Keratinocyte (primary cell): ENCODE measurements around the gene CAPN2. TPM values are rescaled to one million over a fixed set of nuclear protein-coding genes. Genes with fewer than 3 reads are reported as not detected.

Experiments used
- DNase-seq: peaks from one replicate; pipeline ENCODE4 v3.0.0-alpha.2; 2011; ENCODE audit warnings: low read depth, missing footprints, low spot score
- FAIRE-seq: peaks from 2 replicates; lab custom pipeline; 2011; peaks lifted over from hg19 to GRCh38; lab: Jason Lieb, UNC
- H2AFZ ChIP-seq: 2 replicates; pipeline ENCODE4 v1.6.0; 2012; ENCODE audit warnings: low read length, control low read depth, inconsistent platforms; ENCODE audit not compliant: control insufficient read depth
- H3K27ac ChIP-seq: 2 replicates; pipeline ENCODE4 v1.5.1; 2011; ENCODE audit warnings: low read length; ENCODE audit not compliant: control insufficient read depth, insufficient read depth
- H3K27me3 ChIP-seq: 3 replicates; pipeline ENCODE4 v1.6.0; 2011; ENCODE audit warnings: low read length; ENCODE audit not compliant: control insufficient read depth, insufficient read depth; ENCODE audit errors: extremely low read depth
- H3K36me3 ChIP-seq, 2 experiments: 2 replicates in 1 of 2; 3 replicates in 1 of 2; pipeline ENCODE4 v1.5.1; 2011; ENCODE audit warnings: low read length in 2 of 2, mild to moderate bottlenecking in 1 of 2; ENCODE audit not compliant: control insufficient read depth in 2 of 2, insufficient read depth in 2 of 2; ENCODE audit errors: extremely low read depth in 1 of 2
- H3K4me1 ChIP-seq: 3 replicates; pipeline ENCODE4 v1.5.1; 2011; ENCODE audit warnings: low read length; ENCODE audit not compliant: control insufficient read depth, insufficient read depth; ENCODE audit errors: extremely low read depth
- H3K4me2 ChIP-seq: 3 replicates; pipeline ENCODE4 v1.6.0; 2011; ENCODE audit warnings: low read depth, low read length; ENCODE audit not compliant: control insufficient read depth, insufficient read depth; ENCODE audit errors: extremely low read depth
- H3K4me3 ChIP-seq, 3 experiments: fragments of 200-600 bp in 1 of 3; sonication (generic) in 1 of 3; 2 replicates in 2 of 3; 3 replicates in 1 of 3; pipeline ENCODE4 v1.5.1; 2011 to 2016; ENCODE audit warnings: low read length in 3 of 3, mild to moderate bottlenecking in 3 of 3, control low read depth in 2 of 3, inconsistent platforms in 1 of 3, low read depth in 1 of 3, mixed read lengths in 1 of 3, mixed run types in 1 of 3, moderate library complexity in 1 of 3; ENCODE audit not compliant: control insufficient read depth in 2 of 3, insufficient read depth in 2 of 3; ENCODE audit errors: extremely low read depth in 1 of 3
- H3K79me2 ChIP-seq: 2 replicates; pipeline ENCODE4 v1.6.0; 2012; ENCODE audit warnings: low read length; ENCODE audit not compliant: control insufficient read depth, insufficient read depth
- H3K9ac ChIP-seq: 3 replicates; pipeline ENCODE4 v1.6.0; 2011; ENCODE audit warnings: low read length; ENCODE audit not compliant: control insufficient read depth, insufficient read depth; ENCODE audit errors: extremely low read depth
- H3K9me1 ChIP-seq: 3 replicates; pipeline ENCODE4 v1.6.0; 2011; ENCODE audit warnings: low read length; ENCODE audit not compliant: control insufficient read depth, insufficient read depth; ENCODE audit errors: extremely low read depth
- H3K9me3 ChIP-seq: 2 replicates; pipeline ENCODE4 v1.5.1; 2012; ENCODE audit warnings: low read depth, low read length; ENCODE audit not compliant: control insufficient read depth
- H4K20me1 ChIP-seq: 3 replicates; pipeline ENCODE4 v1.6.0; 2011; ENCODE audit warnings: low read length; ENCODE audit not compliant: control insufficient read depth, insufficient read depth; ENCODE audit errors: extremely low read depth
- EZH2 ChIP-seq: IDR thresholded peaks from one replicate; pipeline ENCODE4 v1.6.1; 2012; ENCODE audit warnings: inconsistent platforms, mild to moderate bottlenecking, low read length, moderate library complexity
- dilution Hi-C: fragments of 300-500 bp; cut with MboI; formaldehyde crosslinking; loops from one replicate; pipeline ENCODE4 v1.7.0; 2020; ENCODE audit warnings: low sequenced_read_pairs; ENCODE audit not compliant: extremely low pct_ligation_motif_present
- polyA plus RNA-seq, 5 experiments: library from polyadenylated mRNA; depleted of rRNA in 3 of 5; stranded (reverse) in 3 of 5; stranded (forward) in 1 of 5; unstranded in 1 of 5; fragments of >200 nt; gene quantifications; 1 replicate in 1 of 5; 2 replicates in 3 of 5; 3 replicates in 1 of 5; pipeline versions ENCODE4 v1.2.1 to v1.2.3, GENCODE V29; 2011 to 2012; ENCODE audit warnings: missing spikeins in 2 of 5, low read depth in 1 of 5, low replicate concordance in 1 of 5
- TF ChIP-seq, protein P1 (sequence below), 3 experiments: IDR thresholded peaks in 1 of 3; conservative IDR thresholded peaks in 1 of 3; optimal IDR thresholded peaks in 1 of 3; 2 replicates in 2 of 3; 3 replicates in 1 of 3; pipeline versions ENCODE3 to v1.5.1; 2011; ENCODE audit warnings: low read length in 3 of 3, mild to moderate bottlenecking in 3 of 3, moderate library complexity in 2 of 3, control low read depth in 1 of 3, inconsistent platforms in 1 of 3; ENCODE audit not compliant: insufficient read depth in 2 of 3; ENCODE audit errors: extremely low read depth in 1 of 3

CAPN2 gene
- polyA plus RNA-seq, 1 donor (not counting 4 experiments of a cell fraction or from before 2014, with no cell fraction given): 366 TPM

DNA sequence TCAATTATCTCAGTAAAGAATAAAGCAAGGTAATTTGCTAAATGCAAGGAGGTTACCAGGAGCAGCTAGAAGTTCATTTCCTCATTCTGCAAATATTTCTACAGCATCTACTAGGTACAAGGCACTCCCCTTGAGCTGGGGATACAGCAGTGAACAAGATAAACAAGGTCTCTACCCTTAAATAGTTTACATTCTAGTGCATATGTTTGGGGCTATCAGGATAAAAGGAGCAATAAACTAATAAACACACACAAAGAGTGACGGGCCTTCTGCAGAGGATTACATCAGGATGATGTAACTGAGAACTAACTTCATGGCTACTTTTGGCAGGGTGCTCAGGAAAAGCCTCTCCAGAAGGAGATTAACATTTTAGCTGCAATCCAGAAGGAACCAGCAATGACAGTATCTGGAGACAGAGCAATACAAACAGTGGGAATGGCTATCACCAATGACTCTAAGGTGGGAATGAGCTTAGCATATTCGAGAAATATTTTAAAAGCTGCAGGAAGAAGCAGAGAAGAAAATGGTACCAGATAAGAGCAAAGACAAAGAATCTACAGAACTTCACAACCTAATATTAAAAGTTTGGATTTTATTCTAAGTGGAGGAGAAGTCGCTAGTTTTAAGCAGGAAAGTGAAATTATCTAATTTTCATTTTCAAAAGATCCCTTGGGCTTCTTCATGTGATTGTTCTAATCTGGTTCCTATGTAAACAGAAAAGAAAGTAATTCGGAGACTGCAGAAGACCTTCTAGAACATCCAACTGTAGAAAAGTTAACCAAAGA lies 107.6 kb downstream of the CAPN2 start:
- H3K27ac ChIP-seq: no peak overlapping the region
- H2AFZ ChIP-seq: no peak overlapping the region
- peaks cover 1 to 13% of the 10 kb centered on the region in 2 experiments for H3K36me3 ChIP-seq
- H3K4me3 ChIP-seq: no peak overlapping the region
- H3K9me1 ChIP-seq: no peaks in the 10 kb centered on the region
- DNase-seq (no peak), FAIRE-seq (no peak)
- peaks cover 33% of the 10 kb centered on the region for H3K79me2 ChIP-seq
- H3K4me1 ChIP-seq: peaks cover 7% of the 10 kb centered on the region
- H4K20me1 ChIP-seq: no peaks in the 10 kb centered on the region
- TF ChIP-seq, protein P1, sequence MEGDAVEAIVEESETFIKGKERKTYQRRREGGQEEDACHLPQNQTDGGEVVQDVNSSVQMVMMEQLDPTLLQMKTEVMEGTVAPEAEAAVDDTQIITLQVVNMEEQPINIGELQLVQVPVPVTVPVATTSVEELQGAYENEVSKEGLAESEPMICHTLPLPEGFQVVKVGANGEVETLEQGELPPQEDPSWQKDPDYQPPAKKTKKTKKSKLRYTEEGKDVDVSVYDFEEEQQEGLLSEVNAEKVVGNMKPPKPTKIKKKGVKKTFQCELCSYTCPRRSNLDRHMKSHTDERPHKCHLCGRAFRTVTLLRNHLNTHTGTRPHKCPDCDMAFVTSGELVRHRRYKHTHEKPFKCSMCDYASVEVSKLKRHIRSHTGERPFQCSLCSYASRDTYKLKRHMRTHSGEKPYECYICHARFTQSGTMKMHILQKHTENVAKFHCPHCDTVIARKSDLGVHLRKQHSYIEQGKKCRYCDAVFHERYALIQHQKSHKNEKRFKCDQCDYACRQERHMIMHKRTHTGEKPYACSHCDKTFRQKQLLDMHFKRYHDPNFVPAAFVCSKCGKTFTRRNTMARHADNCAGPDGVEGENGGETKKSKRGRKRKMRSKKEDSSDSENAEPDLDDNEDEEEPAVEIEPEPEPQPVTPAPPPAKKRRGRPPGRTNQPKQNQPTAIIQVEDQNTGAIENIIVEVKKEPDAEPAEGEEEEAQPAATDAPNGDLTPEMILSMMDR (optimal IDR thresholded peaks at IDR 0.05 in 1 of 3, IDR thresholded peaks at IDR 0.05 in 1 of 3, conservative IDR thresholded peaks at IDR 0.05 in 1 of 3; ENCODE audit: extremely low read depth in 1 of 3, insufficient read depth in 2 of 3, low read length in 3 of 3): no peak
- TF ChIP-seq EZH2: no peak
- dilution Hi-C loops: no loop called here
- H3K27me3 ChIP-seq: no peaks in the 10 kb centered on the region
- no peaks in the 10 kb centered on the region for H3K9me3 ChIP-seq
- H3K4me2 ChIP-seq: no peak overlapping the region
- H3K9ac ChIP-seq: no peak overlapping the region

GRCh38 chr1:223820515-223820858 lies 108.1 kb downstream of the CAPN2 start:
- DNase-seq: no peak
- FAIRE-seq: no peak
- Histone ChIP-seq H3K9ac (no peak overlapping the region), H3K36me3 (peaks cover 1 to 13% of the 10 kb centered on the region in 2 experiments), H3K4me3 (no peak overlapping the region), H3K27me3 (no peaks in the 10 kb centered on the region), H3K27ac (no peak overlapping the region), H3K9me3 (no peaks in the 10 kb centered on the region), H3K79me2 (peaks cover 34% of the 10 kb centered on the region), H2AFZ (no peak overlapping the region), H3K4me1 (peaks cover 7% of the 10 kb centered on the region), H3K4me2 (no peak overlapping the region), H4K20me1 (no peaks in the 10 kb centered on the region), H3K9me1 (no peaks in the 10 kb centered on the region)
- dilution Hi-C loops: no loop called here
- TF ChIP-seq EZH2: no peak
- TF ChIP-seq, protein P1 (optimal IDR thresholded peaks at IDR 0.05 in 1 of 3, IDR thresholded peaks at IDR 0.05 in 1 of 3, conservative IDR thresholded peaks at IDR 0.05 in 1 of 3; ENCODE audit: extremely low read depth in 1 of 3, insufficient read depth in 2 of 3, low read length in 3 of 3): no peak
